Hindlimb muscle (tissue), 1 donor: ENCODE results near the gene CEBPG. TPM values are rescaled to one million over a fixed set of nuclear protein-coding genes. Genes with fewer than 3 reads are reported as not detected.

Experiments
- DNase-seq: peaks from one replicate; pipeline ENCODE4 v3.0.0-alpha.2; 2013
- polyA plus RNA-seq: library from polyadenylated mRNA; unstranded; fragments of 120-200 nt; gene quantifications from one replicate; pipeline ENCODE4 v1.2.1, GENCODE V29; 2013; ENCODE audit not compliant: insufficient read length

Gene CEBPG
- polyA plus RNA-seq: 16.9 TPM

DNA sequence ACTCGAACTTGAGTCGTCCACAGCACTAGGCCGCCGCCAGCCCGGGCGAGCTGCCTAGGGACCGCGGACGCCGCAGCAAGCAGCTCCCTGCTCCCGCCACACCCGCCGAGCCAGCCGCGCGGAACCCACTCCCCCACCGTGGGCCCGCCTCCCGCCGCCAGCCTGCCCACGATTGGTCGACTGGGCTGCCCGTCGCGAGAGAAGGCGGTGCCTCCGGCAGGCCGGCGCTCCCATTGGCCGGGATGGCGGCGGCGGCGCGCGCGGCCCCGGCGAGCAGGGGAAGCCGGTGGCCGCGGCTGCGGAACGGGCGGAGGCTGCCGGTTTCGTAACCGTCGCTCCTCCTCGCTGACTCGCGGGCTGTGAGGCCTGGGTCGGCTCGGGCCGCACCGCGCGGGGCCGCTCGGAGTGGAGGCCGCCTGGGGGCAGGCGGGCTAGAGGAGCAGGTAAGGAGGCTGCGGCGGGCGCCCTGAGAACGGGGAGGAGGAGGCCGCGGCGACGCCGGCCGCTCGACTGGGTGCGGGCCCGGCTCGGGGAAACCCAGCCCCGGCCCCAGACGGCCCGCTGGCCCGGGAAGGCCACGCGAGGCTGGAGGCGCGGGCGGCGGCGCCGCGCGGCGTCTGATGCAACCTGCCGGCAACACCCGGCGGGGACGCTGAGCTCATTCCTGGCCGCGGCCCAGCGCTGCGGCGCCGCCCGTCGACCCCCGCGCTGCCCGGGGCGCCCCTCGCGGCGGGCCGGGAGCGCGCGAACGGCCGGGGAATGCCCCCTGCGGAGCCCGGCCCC is at the start of gene CEBPG:
Gene CEBPG, plus strand, starts transcription at position 257 of the 783 bp plus-strand sequence. CDS start 5,531 bp downstream, outside the sequence.
- peak; percentile 94 for DNase-seq

DNA sequence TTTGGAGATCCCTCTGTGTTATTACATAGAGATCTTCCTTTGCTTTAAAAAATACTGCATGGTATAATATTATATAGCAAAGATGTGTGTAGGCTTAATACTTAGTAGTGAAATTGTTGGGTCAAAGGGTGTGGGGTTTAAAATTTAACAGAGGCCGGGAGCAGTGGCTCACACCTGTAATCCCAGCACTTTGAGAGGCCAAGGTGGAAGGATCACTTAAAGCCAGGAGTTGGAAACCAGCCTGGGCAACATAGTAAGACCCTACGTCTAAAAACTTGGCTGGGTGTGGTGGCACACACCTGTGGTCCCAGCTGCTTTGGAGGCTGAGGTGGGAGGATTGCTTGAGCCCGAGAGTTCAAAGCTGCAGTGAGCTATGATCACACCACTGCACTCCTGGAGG is 48.9 kb upstream of the CEBPG start:
- DNase-seq: no peak

DNA sequence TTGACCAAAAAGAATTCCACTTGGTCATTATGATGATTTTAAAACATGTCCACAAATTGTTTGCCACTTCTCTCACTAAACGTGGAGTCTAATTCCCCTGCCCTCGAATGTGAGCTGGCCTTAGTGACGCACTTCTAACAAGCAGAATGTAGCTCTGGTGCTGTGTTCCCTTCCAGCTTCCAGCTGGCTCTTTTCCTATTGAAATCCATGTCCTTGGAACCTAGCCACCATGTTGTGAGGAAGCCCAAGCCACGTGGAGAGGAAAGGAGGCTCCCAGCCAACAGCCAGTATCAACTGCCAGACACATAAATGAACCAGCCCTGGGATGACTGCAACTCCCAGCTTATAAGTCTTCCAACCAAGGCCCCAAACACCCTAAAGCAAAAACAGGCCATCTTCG is 47.6 kb upstream of the CEBPG start:
- DNase-seq: peak; percentile 83

DNA sequence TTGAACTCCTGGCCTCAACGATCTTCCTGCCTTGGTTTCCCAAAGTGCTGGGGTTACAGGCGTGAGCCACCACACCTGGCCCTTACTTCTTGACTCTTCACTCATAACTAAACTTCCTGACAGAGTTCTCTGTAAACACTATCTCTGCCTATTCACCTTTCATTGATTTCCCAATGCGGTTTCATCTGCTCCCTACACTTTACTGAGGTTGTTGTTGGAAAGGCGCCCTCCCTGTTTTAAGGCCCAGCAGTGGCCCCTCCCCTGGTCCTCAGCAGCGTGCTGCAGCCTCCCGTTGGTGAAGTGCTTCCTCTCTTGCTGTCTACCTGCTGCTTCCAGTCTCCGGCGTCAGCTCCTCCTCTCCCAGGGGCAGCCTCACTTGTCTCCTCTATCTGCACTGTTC is 44.4 kb upstream of the CEBPG start:
- no peak for DNase-seq

DNA sequence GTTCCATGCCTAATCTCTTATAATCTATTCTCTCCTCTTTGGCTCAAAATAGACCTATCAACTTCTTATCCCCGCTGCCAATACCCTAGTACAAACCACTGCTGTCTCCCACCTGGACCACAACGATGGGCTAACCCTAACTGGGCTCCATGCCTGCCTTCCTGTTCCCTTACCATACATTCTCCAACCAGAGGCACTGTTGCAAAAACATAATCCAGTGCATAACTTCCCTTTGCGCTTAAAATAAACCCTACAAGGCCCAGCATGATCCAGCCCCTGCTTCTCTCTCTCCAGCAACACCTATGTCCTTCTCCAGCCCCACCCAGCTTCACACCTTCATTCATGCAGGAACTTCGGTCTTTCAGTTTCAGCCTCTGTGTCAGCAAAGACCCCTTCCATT is 43.8 kb upstream of the CEBPG start:
- no peak for DNase-seq

DNA sequence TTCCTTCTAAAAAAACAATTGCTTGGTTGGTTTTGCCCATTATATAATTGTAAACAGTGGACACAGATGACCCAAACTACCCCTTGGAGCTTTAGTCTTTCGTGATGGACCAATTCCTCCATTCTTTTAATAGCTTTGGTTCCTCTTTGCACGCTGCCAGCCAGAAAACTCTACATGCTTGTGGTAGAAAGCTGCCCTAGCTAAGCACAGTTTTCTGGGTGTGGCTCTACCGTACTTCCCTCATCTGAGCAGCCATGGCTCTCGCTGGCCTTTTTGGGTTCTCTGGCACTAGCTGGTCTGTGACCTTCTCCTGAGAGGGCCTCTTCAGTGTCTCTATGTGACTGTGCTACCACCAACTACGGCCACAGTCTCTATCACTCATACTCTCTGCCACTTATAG is 41.3 kb upstream of the CEBPG start:
- no peak for DNase-seq

DNA sequence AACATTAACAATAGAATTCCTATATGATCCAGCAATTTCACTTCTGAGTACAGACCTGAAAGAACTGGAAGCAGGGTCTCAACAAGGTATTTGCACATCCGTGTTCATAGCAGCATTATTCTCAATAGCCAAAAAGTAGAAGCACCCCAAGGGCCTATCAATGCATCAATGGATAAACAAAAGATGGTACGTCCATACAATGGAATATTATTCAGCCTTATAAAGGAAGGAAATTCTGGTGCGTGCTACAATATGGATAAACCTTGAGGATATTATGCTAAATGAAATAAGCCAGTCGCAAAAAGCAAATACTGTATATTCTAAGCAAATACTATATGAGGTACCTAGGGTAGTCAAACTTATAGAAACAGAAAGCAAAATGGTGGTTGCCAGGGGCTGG is 40.4 kb upstream of the CEBPG start:
- DNase-seq: no peak

DNA sequence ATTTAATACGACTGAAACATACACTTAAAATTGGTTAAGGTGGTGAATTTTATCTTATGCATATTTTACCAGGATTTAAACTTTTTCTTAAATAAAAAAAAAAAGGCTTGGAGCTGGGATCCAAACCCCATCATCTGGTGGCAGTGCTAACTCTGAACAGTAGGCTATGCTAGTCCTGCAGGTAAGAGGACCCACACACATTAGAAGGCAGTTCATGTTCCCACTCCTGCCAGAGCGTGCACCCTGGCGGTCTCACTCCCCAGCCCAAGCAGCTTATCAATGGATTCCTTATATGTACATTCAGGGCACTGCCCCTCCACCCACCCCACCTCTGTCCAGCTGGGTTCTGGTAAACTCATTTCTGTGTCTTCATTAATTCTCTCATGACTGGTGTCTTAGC is 39.9 kb upstream of the CEBPG start:
- no peak for DNase-seq

DNA sequence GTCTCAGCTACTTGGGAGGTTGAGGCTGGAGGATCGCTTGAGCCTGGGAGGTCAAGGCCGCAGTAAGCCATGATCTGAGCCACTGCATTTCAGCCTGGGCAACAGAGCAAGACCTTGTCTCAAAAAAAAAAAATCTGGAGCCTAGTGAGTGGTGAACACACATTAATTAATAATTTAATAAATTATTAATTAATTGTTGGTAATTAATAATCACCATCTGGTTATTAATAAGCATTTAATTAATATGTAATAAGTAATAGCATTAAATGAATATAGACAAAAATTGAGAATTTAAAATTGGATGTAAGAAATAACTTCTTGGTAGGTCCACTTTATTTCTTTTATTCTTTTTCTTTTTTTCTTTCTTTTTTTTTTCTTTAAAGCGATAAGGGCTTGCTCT is 39.2 kb upstream of the CEBPG start:
- DNase-seq: no peak

DNA sequence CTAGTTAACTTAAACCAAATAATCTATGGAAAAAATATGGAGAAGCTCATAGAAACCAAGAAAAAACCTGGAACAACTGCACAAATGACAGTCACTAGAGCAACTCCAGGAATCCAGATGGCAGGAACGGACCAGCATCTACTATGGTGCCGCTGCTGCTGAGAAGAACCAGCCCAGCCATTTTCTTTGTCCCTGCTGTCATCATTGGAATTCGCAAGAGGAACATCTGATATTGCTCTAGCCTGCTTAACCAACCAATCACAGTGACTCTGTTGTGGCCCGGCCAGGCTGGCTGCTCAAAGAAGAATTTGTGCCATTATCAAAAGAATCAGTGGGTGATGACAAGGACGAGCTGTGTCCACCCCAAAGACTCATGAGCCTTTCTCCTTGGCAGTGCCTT is 38.1 kb upstream of the CEBPG start:
- DNase-seq: no peak

DNA sequence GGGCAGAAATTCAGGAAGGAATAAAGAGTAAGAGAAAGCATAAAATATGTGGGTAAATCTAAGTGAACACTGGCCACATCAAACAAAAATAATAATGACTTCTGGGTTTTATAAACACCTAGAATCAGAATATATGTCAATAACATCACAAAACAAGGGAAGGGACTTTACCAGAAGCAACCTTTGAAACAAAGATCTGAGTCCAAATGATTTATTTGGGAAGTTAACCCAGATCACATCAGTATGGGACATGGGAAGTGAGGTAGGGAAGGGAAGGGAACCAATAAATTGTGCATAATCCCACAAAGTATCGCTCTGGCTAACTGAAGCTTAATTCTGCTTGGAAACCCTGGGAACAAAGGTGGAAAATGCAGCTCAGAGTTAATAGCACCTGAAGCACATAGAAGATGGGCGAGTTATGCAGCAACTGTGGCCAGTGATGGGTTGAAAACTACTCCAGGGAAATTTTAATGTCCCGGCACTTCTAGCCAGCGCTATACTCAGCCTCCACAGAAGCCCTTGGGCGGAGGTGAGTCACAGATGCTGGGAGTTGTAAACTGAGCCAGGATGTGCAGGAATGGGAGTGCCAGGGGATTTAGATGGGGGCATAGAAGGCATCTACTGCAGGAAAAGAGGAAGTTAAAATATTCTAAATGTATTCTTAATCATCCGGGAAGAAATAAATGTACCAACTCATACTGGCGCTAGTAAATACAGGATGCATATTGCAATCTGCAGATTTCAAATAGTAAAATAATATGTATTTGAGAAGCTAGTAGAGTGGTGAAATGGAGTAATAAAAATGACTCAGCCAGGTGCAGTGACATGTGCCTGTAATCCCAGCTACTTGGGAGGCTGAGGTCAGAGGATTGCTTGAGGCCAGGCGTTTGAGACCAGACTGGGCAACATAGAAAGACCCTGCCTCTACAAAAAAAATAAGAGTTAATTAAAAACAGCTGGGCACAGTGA is 34.2 kb upstream of the CEBPG start:
- DNase-seq: no peak

DNA sequence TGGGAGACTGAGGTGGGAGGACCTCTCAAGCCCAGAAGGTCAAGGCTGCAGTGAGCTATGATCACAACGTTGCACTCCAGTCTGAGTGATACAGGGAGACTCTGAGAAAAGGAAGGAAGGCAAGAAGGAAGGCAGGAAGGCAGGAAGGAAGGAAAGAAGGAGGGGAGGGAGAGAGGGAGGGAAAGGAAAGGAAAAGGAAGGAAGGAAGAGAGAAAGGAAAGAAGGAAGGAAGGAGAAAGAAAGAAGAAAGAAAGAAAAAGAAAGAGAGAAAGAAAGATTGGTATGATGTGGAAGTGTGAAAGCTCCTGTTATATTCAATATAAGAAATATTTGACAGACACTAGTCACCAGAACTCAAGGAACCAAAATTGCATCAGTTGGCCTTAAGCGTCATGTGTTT is 32.5 kb upstream of the CEBPG start:
- no peak for DNase-seq

DNA sequence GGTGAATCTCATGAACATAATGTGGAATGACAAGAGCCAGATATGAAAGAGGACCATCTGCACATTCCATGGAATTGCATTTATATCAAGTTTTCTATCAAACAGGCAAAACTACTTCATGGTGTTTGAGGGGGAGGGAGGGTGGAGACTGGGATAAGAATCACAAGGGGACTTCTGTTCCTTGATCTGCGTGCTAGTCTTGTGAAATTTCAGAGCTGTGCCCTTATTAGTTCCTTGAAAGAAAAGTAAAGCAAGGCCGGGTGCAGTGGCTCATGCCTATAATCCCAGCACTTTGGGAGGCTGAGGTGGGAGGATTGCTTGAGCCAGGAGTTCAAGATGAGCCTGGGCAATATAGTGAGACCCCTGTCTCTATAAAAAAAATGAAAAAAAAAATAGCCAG is 30.2 kb upstream of the CEBPG start:
- DNase-seq: no peak

DNA sequence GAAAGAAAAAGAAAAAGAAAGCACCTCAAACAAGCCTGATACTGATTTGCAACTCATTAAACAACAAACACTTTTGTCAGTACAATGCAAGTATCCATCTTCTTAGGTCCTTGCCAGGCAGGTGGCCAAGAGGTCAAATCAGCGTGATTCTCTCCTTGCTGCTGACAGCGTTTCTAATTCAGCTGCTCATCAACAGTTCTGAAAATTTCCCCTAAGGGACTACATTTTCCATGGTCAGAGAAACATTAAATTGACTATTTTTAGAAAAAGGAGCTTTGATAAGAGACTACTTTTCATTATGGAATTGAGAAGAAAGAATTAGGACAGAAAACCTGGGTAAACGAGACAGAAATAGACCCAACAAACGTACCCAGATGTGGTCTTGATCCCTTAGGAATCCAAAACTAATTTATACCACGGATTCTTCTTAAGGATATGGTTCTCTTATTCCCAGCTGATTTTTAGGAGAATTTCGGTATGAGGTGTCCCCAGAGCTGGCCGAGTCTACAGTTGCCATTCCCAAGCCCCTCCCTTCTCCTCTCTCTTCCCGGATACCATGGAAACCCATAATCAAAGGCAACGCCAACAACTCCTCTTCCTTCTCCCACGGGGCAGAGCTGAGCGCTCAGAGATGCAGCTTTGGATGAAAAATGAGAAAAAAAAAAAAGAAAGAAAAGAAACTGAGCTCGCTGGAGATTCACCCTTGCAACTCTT is 29.5 kb upstream of the CEBPG start:
- DNase-seq: peak; percentile 75

DNA sequence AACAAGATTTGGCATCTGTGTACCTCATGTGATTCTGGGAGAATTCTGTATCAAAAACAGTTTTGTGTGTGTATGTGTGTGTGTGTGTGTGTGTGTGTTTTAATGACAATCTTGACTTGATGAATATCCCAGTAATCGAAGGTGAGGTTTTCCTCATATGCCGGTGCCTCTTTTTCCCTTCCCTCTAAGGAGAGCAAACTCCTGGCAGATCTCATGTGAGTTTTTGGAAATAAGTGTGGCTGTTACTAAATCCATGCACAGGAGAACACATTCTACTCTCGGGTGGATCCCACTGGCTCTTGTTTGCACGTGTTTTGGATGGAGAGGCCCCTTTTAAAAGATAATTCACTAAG is 29.0 kb upstream of the CEBPG start:
- DNase-seq: peak; percentile 56

DNA sequence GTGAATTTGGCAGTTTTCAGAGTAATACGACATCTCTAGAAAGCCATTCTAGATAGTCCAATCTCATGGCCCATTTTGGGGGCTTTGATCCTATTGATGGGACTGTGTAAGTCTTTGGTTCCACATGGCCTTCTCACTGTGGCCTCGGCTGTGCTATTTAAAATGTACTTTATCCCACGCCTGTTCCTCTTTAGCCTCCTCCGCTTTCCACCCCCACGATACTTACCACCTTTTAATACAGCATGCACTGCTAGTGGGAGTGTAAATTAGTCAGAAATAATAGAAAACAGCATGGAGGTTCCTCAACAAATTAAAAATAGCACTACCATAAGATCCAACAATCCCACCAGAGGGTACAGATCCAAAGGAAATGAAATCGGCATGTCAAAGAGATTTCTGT is 28.3 kb upstream of the CEBPG start:
- DNase-seq: no peak

DNA sequence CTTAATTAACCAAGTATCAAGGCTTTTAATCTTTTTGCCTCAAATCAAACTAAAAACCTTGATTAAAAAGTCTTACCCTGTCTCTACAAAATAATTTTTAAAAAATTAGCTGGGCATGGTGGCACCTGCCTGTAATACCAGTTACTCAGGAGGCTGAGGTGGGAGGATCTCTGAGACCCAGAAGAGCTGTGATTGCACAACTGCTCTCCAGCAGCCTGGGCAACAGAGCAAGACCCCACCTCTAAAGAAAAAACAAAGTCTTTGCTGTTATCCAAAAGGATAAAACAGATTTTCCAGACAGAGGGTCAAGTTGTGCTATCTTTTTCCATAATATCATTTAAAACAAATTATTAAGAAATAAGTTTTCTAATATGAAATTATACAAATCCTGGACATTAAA is 26.8 kb upstream of the CEBPG start:
- no peak for DNase-seq

DNA sequence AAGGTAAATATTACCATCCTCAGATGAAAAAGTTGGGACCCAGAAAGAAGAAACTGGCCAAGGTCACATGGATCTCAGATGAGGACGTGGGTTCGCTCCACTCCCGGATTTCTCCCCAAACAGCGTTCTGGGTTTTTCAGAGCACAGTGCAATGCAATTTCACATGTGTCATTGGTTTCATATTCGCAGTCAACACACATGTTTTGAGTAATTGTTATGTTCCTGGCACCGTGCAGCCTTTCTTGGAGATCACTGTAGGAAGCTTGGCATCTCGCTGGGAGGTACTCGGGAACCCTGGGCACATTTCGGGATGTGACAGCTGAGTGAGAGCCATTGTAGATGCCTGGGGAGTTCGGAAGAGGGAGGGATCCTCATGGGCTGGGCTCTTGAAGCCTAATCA is 26.2 kb upstream of the CEBPG start:
- DNase-seq: no peak

DNA sequence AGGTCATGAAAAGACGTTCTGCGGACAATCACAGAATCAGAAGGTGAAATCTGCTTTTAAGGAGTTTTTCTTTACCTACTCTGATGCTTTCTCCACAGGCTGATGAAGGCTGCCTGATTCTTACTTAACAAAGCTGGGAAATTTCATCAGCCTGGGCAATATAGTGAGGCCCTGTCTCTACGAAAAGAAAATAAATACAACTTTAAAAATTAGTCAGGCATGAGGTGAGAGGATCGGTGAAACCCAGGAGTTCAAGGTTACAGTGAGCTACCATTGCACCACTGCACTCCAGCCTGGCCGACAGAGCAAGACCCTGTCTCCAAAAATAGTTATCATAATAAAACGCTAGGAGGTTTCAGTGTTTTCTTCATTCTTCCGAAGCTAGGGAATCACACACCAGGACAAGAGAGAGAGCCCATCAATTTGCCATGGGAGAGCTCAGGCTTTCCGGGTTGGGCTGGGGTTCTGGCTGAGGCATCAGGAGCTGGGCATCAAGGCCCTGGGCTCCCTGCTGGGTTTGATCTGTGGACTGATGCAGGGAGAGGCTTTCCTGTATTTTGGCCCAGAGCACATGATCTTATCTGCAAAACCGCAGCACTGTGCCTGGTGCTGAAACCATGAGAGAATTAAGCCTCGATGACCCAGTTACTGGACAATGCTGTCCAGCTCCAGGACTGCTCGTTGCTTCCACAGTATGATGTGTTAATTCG is 25.1 kb upstream of the CEBPG start:
- DNase-seq: no peak

DNA sequence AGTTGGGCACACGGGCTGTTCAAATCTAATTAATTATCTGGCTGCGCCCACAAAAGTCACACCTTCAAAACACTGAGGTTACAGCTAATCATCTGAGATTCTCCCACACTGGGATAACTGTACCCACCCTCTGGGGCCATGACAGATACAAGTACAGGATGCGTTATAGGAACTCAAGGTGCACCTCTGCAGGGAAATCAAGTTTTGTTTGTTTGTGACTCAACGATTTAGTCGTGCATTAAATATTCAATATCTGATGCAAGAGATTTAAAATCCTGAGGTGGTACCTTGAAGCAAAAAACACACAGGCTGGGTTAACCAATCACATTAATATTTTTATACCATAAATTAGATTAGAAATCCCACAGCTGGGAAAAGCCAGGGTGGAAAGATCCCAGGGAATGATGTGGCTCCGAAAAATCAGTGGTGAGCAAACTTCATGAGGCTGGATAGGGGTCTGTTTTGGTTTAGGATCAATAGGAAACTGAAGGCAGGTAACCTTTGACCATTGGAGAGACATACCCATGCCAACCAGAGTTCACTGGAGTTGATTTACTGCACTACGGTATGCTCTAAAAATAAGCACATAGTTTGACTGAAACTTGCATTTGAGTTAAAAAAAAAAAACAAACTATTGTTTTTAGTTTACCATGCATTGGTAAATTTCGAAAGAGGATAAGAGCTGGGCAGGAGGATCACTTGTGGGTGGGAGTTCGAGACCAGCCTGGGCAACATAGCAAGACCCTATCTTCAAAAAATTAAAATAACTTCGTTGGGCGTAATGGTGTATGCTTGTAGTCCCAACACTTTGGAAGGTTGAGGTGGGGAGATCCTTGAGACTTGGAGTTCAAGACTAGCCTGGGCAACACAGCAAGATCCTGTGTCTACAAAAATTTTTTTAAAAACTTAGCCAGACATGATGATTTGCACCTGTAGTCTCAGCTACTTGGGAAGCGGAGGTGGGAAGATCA is 23.9 kb upstream of the CEBPG start:
- no peak for DNase-seq
